ENCODE data around the gene RMI2.
"Not testable (repeated sequence)": the region's sequence is repeated elsewhere in the genome, so short reads cannot be mapped to it uniquely, and the experiment has no call there.

Gene RMI2

GRCh38 chr16:11356573-11357331 is 11.5 kb downstream of the RMI2 start:
- peak; percentile 43 for DNase-seq

GRCh38 chr16:11358531-11358930 is 13.3 kb downstream of the RMI2 start:
- no peak for DNase-seq

GRCh38 chr16:11359370-11359769 is 14.1 kb downstream of the RMI2 start:
- no peak for DNase-seq

- DNase-seq, result no peak
Observed at GRCh38 chr16:11360641-11361373, 15.5 kb downstream of the RMI2 start.

GRCh38 chr16:11361701-11362451 is 16.6 kb downstream of the RMI2 start:
- DNase-seq, result no peak

- DNase-seq, result no peak
Observed at GRCh38 chr16:11363927-11364258, 18.6 kb downstream of the RMI2 start.

- no peak for DNase-seq
Observed at GRCh38 chr16:11367483-11367906, 22.2 kb downstream of the RMI2 start.

GRCh38 chr16:11370084-11370931 is 25.0 kb downstream of the RMI2 start:
- DNase-seq, result no peak

- DNase-seq, result not testable (repeated sequence)
Observed at GRCh38 chr16:11370932-11371279, 25.6 kb downstream of the RMI2 start.

- DNase-seq, result no peak
Observed at GRCh38 chr16:11372073-11372828, 27.0 kb downstream of the RMI2 start.

- no peak for DNase-seq
Observed at GRCh38 chr16:11372829-11373306, 27.6 kb downstream of the RMI2 start.

GRCh38 chr16:11374255-11374654 is 29.0 kb downstream of the RMI2 start:
- DNase-seq, result no peak

- DNase-seq, result no peak
Observed at GRCh38 chr16:11377154-11377553, 31.9 kb downstream of the RMI2 start.

GRCh38 chr16:11378951-11379350 is 33.7 kb downstream of the RMI2 start:
- not testable (repeated sequence) for DNase-seq

GRCh38 chr16:11379420-11379819 is 34.2 kb downstream of the RMI2 start:
- no peak for DNase-seq

GRCh38 chr16:11380836-11381235 is 35.6 kb downstream of the RMI2 start:
- no peak for DNase-seq

- DNase-seq, result no peak
Observed at GRCh38 chr16:11383481-11384183, 38.4 kb downstream of the RMI2 start.

GRCh38 chr16:11384184-11384955 is 39.1 kb downstream of the RMI2 start:
- DNase-seq, result no peak

GRCh38 chr16:11384956-11385586 is 39.8 kb downstream of the RMI2 start:
- no peak for DNase-seq

All from midbrain (tissue), 1 donor.